GM15510 (cell line): ENCODE measurements around the gene C2CD2L.

ENCODE experiments used
- POLR2A ChIP-seq: IDR thresholded peaks from 3 replicates; pipeline ENCODE4 v1.6.1; 2011; ENCODE audit warnings: borderline replicate concordance; ENCODE audit not compliant: insufficient read length; ENCODE audit errors: extremely low read depth

Gene C2CD2L

GRCh38 chr11:119108146-119108856 lies 1.2 kb downstream of the C2CD2L start:
- no peak for TF ChIP-seq POLR2A

GRCh38 chr11:119108857-119109221 lies 1.7 kb downstream of the C2CD2L start:
- no peak for TF ChIP-seq POLR2A

- TF ChIP-seq POLR2A, result no peak
Observed at GRCh38 chr11:119109843-119110242, 2.7 kb downstream of the C2CD2L start.

GRCh38 chr11:119110439-119110838 lies 3.3 kb downstream of the C2CD2L start:
- TF ChIP-seq POLR2A, result no peak

- no peak for TF ChIP-seq POLR2A
Observed at GRCh38 chr11:119111361-119111925, 4.3 kb downstream of the C2CD2L start.

- no peak for TF ChIP-seq POLR2A
Observed at GRCh38 chr11:119112314-119113020, 5.3 kb downstream of the C2CD2L start.

- TF ChIP-seq POLR2A, result no peak
Observed at GRCh38 chr11:119113716-119114115, 6.6 kb downstream of the C2CD2L start.

- no peak for TF ChIP-seq POLR2A
Observed at GRCh38 chr11:119114351-119114750, 7.2 kb downstream of the C2CD2L start.

GRCh38 chr11:119115484-119116234 lies 8.5 kb downstream of the C2CD2L start:
- no peak for TF ChIP-seq POLR2A

- no peak for TF ChIP-seq POLR2A
Observed at GRCh38 chr11:119116235-119116594, 9.1 kb downstream of the C2CD2L start.

GRCh38 chr11:119116601-119117000 lies 9.5 kb downstream of the C2CD2L start:
- no peak for TF ChIP-seq POLR2A

- TF ChIP-seq POLR2A, result no peak
Observed at GRCh38 chr11:119117004-119117706, 10.0 kb downstream of the C2CD2L start.

- no peak for TF ChIP-seq POLR2A
Observed at GRCh38 chr11:119118227-119118626, 11.1 kb downstream of the C2CD2L start.

GRCh38 chr11:119118946-119119345 lies 11.8 kb downstream of the C2CD2L start:
- TF ChIP-seq POLR2A, result no peak

GRCh38 chr11:119120639-119121007 lies 13.5 kb downstream of the C2CD2L start:
- TF ChIP-seq POLR2A, result no peak
